HG02970 (cell line): Measurements from ENCODE around the gene ATP9B.
"Not testable (repeated sequence)": the region's sequence is repeated elsewhere in the genome, so short reads cannot be mapped to it uniquely, and the experiment has no call there.

Experiments used
- ATAC-seq: cut with Tn5 transposase; IDR thresholded peaks from one replicate; pipeline ENCODE4 v1.9.1; 2021; ENCODE audit warnings: mild to moderate bottlenecking, moderate library complexity, moderate number of reproducible peaks; ENCODE audit not compliant: unreplicated experiment, low FRiP score

Gene ATP9B

DNA sequence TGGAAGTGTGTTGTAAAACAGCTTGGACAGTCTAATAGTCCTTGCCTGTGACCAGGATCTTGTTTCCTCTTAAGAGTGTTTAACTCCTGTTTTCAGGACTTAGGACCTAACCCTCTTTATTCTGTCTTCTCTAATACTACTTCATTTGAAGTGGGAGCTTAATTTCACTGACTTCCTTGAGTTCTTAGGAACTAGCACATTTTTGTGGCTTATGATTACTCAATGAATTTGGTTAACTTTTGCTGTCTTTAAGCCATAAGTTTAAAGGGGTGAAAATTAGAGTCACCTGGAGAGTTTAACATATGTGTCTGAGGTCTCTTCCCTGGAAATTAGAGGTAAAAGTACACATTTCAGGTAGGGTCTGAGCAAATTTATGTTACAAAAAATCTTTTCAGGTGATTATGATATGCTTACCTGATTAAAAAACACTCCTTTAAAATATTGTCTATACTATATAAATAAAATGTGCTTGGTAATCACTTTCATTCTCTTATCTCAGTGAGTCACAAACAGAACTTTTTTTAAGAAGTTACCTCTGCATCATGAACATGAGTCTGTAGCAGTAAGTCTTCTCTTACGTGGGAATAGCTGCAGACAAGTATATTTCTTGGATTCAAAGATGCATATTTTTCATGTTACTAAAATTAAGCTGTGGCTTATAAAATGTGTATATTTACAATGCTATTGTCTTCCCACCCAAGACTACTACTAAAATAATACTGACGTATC, 52.7 kb downstream of the ATP9B start:
- no peak for ATAC-seq

- no peak for ATAC-seq
Observed at GRCh38 chr18:79123948-79124347, 54.8 kb downstream of the ATP9B start.

GRCh38 chr18:79129120-79129519, 59.9 kb downstream of the ATP9B start:
- ATAC-seq, result no peak

DNA sequence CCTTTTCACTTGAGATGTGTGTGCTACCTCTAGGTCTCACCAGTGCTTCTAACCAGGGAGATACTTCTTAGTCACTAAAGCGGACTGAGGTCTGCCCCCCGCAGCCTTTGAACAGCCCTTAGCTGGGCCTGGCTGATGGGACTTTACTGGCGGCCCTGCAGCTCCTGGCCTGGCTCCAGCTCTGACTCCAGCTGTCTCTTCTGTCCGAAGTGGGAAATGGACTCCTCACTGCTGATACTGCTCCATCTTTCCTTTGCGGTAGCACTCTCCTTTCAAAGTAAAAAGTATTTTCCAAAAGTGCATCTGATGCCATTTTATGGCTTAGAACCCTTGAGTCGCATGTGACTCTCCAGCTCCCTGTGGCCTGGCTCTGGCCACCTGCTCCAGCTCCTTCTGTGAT, 64.5 kb downstream of the ATP9B start:
- ATAC-seq, result no peak

GRCh38 chr18:79135924-79136323, 66.7 kb downstream of the ATP9B start:
- ATAC-seq, result no peak

DNA sequence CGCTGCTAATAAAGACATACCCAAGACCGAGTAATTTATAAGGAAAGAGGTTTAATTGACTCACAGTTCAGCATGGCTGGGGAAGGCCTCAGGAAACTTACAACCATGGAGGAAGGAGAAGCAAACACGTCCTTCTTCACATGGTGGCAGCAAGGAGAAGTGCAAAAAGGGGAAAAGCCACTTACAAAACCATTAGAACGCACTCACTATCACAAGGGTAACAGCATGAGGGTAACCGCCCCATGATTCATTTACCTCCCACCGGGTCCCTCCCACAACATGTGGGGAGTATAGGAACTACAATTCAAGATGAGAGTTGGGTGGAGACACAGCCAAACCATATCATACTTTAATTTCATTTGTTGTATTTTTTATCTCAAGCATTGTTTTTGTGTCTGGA, 67.5 kb downstream of the ATP9B start:
- no peak for ATAC-seq

DNA sequence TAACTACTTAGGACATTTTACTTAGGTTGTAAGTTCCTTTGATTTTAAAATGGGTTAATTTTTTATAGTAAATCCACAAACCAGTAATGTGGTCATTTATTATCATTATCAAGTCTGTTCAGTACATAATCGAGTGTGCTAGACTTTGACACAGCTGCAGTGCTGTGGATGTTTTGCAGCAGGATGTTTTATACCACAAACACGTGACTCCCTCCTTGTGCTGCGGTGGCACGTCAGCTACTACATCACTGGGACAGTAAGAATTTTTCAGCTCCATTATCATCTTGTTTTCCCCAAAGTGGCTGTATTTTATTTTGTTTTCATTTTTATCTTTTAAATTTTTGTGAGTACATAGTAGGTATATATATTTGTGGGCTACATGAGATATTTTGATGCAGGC, 70.0 kb downstream of the ATP9B start:
- no peak for ATAC-seq

- ATAC-seq, result no peak
Observed at GRCh38 chr18:79147014-79147413, 77.8 kb downstream of the ATP9B start.

DNA sequence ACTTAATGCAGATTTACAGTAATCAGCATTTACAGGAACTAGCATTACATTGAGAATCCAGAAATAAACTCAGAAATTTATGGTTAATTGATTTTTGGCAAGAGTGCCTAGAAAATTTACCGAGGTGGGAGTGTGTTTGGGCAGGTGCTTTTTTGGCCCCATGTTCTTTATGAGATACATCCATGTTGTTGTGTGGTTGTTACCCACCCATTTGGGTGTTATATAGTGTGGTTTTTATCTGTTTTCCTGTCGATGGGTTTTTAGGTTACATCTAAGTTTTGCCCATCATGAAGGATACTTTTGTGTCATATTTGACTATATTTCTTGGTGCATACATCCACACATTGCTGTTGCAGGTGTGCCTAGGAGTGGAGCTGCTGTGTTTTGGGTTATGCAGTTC, 82.0 kb downstream of the ATP9B start:
- no peak for ATAC-seq

DNA sequence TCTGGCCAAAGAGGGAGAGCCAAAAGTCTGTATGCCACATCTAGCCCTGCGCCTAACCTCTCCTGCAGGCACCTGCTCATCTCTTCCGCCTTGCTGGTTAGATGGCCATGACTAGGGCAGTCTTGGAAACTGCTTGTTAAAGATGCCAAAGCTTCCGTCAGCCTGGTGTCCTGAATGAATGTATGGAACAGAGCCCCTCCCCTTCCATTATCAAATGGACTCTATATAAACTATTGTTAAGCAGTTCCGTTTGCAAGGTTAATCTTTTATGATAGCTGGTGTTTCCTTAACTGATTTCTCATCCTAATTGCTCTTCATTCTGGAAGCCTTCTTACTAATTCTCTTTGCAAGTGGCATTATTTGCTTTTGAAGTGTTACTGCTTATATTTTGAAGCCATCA, 87.1 kb downstream of the ATP9B start:
- ATAC-seq, result no peak

GRCh38 chr18:79164706-79165105, 95.5 kb downstream of the ATP9B start:
- no peak for ATAC-seq

DNA sequence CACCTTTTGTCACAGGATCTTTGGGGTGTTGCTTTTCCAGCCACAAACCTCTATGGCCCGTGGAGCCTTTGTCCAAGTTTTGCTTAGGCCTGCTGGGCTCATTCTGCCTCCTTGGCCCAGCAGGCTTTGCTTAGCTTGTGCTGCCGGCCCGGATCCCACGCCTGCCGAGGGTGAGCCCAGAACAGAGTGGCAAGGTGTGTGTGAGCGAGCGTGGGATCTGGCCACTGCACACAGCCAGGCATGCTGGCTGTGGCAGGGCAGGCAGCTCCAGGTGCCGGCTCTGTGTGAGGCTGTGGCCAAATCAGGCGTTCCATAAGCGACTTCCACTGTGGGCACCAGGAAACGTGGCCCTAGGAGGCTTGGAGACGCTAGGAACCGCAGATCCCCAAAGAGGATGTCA, 97.5 kb downstream of the ATP9B start:
- ATAC-seq, result no peak

DNA sequence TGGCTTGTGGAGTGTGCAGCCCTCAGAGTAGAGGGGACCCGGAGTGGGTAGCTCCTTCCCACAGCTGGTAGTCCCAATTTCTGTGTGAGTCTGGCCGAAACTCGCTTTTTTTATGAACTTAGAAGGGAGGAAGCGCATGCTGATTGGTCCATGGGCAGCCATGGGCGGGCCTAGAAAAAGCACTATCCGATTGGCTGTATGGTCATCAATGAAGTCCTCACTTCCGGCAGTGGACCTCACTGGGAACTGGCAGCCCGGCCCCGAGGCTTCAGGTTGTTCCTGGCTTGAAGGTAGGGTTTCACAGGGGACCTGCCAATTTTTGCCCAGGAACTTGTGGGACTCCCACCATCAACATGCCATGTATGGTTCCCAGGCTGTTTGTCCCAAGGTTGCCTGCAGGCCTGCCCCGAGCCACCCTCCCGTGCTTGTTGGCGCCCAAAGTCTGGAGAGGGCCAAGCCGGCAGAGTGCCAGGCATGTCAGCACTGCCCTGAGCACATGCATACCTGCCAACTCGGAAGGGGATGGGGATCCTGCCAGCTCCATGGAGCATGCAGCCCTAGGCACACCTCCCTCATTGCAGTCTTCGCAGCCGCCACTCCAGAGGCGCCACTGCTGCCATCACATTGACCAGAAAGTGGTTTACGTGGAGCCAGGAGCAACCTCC, 98.5 kb downstream of the ATP9B start:
- no peak for ATAC-seq

DNA sequence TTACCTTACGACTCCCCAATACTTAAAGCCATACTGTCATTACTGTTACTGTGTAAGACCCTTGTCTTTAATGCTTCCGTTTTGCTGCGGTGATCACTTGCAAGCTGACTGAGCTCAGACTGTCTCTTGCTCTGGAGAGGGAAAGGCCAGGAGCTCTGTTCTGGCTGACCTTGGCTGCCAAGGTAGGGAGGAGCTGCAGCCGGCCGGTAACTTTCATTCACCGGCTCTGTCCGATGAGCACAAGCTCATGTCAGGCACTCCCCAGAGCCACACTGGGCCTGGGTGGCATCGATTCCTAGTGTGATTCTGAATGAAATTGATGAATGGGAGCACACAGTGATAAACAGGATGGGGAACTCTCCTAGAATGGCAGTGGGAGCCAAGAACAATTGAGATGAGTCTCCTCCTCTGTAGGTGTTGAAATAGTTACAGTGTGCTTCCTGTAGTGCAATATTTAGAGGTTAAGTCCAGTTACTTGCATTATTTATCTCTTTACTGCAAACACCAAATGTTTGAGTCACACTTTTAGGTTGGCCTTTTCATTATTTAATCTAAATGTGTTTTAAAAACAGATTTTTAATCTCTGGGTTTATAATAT, 100.9 kb downstream of the ATP9B start:
- no peak for ATAC-seq

GRCh38 chr18:79172331-79172730, 103.1 kb downstream of the ATP9B start:
- not testable (repeated sequence) for ATAC-seq

DNA sequence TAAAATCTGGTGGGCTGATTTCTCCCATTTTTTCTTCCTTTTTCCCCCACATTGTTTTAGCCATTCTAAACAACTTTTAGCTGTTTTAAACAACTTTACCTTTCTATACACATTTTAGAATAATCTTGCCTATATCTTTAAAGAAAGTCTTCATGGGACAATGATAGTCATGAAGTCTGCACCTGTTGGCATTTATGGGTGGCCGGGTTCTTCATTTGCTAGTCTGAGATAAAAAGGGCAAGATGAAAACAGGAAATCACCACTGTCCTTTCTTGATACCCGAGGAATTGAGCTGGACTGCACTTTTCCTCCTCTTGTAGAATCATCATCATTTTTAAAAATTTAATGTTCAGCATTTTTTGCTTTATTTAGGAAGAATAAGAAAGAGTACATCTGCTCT, 104.5 kb downstream of the ATP9B start:
- no peak for ATAC-seq

DNA sequence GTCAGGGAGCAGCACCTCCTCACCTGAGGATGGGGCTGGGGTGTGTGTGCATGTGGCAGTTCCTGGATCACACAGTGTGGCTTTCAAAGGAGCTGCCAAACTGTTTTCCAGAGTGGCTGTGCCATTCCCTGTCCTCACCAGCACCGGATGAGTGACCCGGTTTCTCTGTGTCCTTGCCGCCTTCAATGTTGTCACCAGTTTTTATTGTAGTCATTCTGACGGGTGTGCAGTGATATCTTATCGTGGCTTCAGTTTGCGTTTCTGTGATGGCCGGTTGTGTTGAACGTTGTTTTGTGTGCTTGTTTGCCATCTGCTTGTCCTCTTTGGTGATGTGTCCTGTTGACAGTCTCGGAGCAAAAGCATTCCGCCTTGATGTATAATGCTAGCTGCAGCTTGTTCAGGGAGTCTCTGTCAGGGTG, 108.9 kb downstream of the ATP9B start:
- ATAC-seq, result no peak

DNA sequence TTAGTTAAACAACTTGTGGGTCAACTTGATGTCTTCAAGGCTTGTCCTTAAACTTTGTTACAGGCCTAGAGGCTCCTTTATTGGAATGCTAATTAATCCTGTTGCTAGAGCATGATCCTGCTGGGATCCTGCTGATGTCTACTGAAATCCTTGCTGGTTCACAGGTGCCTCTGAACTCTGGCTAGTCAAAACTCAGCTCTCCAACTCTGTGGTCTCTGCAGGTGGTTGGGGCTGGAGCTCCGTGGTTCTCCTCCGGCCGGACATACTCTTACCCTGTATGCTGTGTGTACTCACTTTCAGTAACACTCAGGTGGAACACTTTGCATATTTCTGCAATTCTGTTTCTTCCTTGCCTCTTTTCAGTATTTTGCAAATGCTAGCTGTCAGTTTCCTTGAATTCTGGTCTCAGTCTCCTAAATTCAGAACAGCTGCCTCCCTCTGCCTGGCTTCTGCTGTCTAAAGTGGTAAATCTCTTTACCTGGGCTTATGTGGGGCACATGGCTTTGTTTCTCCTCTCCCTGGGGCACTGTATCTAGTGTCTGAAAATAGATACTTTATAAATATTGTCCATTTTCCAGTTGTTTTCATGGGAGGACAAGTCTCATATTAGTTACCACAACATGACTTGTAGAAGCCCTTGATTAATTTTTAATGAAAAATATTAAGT, 113.0 kb downstream of the ATP9B start:
- ATAC-seq, result no peak

- ATAC-seq, result no peak
Observed at GRCh38 chr18:79185648-79186047, 116.5 kb downstream of the ATP9B start.

DNA sequence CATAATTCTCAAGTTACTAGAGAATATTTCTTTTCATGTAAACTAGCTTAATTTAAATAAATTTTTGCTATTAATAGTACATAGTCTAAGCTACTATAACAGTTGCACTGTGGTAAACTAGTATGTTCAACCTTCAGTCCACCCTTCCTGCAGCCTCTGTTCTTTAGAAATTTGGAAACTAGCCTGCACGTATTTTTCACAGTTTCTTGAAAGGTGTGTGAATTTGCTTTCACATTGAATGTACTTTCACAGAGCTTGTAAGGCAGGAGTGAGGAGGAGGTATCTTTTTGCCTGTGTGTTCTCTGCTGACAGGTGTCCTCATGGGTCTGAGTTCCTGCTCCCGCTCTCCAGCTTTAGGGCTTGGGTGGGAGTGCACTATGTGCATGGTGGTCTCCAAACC, 117.5 kb downstream of the ATP9B start:
- ATAC-seq, result no peak

DNA sequence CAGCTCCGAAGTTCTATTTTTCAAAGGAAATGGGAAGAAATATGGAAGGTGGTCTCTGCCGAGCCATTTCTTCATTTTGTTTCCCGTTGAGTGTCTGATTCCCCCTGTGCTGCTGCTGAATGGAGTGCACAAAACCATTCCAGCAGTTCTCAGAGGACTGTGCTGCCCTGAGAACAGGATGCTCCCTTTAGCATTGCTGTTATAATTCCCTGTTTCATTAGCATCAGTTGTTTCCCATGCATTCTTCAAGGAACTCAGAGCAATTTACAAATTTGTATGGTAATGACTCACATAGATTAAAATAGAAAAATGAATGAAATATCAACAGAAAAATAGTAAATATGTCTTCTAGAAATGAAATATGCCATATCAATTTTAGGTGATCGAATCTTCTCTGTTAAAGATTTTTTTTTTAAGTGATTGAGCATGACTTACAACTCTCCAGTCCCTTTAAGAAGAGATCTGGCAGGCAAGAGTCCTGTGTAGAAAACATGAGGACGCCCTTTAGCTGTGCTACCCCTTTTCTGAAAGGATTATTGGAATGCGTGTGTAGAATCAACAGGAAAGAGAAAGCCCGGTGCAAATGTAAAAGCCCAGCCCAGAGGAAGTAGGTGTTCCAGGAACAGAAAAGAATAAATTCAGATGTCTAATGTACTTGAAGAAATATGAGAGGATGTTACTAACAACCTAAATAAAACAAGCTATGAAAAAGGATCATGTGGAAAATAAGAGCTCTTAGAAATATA, 118.5 kb downstream of the ATP9B start:
- ATAC-seq, result no peak
